HEK293T (cell line): ENCODE data around the gene SLC10A4.

ENCODE experiments used
- ARNT ChIP-seq: fragments of 450-650 bp; IDR thresholded peaks from 2 replicates; pipeline ENCODE4 v1.6.1; 2017; ENCODE audit warnings: mild to moderate bottlenecking
- BHLHE40 ChIP-seq: fragments of 450-650 bp; IDR thresholded peaks from 2 replicates; pipeline ENCODE4 v1.6.1; 2016; ENCODE audit warnings: mild to moderate bottlenecking, moderate library complexity, borderline replicate concordance
- CTBP1 ChIP-seq: fragments of 450-650 bp; IDR thresholded peaks from 2 replicates; pipeline ENCODE4 v1.6.1; 2016; ENCODE audit warnings: borderline replicate concordance
- ELF4 ChIP-seq: fragments of 450-650 bp; IDR thresholded peaks from 2 replicates; pipeline ENCODE4 v1.6.1; 2017; ENCODE audit warnings: antibody characterized with exemption
- FOXA1 ChIP-seq: fragments of 450-650 bp; IDR thresholded peaks from 2 replicates; pipeline ENCODE4 v1.6.1; 2016; ENCODE audit warnings: mild to moderate bottlenecking
- FOXK2 ChIP-seq: fragments of 450-650 bp; IDR thresholded peaks from 2 replicates; pipeline ENCODE4 v1.6.1; 2016; ENCODE audit warnings: mild to moderate bottlenecking
- FOXM1 ChIP-seq: fragments of 450-650 bp; IDR thresholded peaks from 2 replicates; pipeline ENCODE4 v1.6.1; 2017; ENCODE audit warnings: mild to moderate bottlenecking, borderline replicate concordance
- L3MBTL2 ChIP-seq: fragments of 450-650 bp; conservative IDR thresholded peaks from 2 replicates; pipeline ENCODE4 v1.6.1; 2016; ENCODE audit warnings: mild to moderate bottlenecking
- NFRKB ChIP-seq: fragments of 450-650 bp; IDR thresholded peaks from 2 replicates; pipeline ENCODE4 v1.6.1; 2016; ENCODE audit warnings: mild to moderate bottlenecking, moderate library complexity
- SP1 ChIP-seq: fragments of 450-650 bp; IDR thresholded peaks from 2 replicates; pipeline ENCODE4 v1.6.1; 2017
- SUZ12 ChIP-seq: fragments of 450-650 bp; IDR thresholded peaks from 2 replicates; pipeline ENCODE4 v1.6.1; 2016; ENCODE audit warnings: mild to moderate bottlenecking
- ZNF384 ChIP-seq: fragments of 450-650 bp; IDR thresholded peaks from 2 replicates; pipeline ENCODE4 v1.6.1; 2016
- TF ChIP-seq, protein P1 (sequence below): fragments of 450-650 bp; IDR thresholded peaks from 2 replicates; pipeline ENCODE4 v1.6.1; 2016

GRCh38 chr4:48467891-48468290, 15.3 kb upstream of the SLC10A4 start:
- no peak for TF ChIP-seq FOXK2
- TF ChIP-seq, protein P1, sequence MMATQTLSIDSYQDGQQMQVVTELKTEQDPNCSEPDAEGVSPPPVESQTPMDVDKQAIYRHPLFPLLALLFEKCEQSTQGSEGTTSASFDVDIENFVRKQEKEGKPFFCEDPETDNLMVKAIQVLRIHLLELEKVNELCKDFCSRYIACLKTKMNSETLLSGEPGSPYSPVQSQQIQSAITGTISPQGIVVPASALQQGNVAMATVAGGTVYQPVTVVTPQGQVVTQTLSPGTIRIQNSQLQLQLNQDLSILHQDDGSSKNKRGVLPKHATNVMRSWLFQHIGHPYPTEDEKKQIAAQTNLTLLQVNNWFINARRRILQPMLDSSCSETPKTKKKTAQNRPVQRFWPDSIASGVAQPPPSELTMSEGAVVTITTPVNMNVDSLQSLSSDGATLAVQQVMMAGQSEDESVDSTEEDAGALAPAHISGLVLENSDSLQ, result no peak
- TF ChIP-seq FOXM1, result no peak
- TF ChIP-seq CTBP1, result no peak
- no peak for TF ChIP-seq SP1
- no peak for TF ChIP-seq SUZ12
- no peak for TF ChIP-seq FOXA1
- no peak for TF ChIP-seq BHLHE40
- no peak for TF ChIP-seq NFRKB
- TF ChIP-seq L3MBTL2, result no peak
- no peak for TF ChIP-seq ZNF384
- TF ChIP-seq ELF4, result no peak
- no peak for TF ChIP-seq ARNT
